C4-2B (cell line): Measurements from ENCODE around the gene TBX4.

ENCODE experiments used
- ZFX ChIP-seq: fragments of 450-650 bp; IDR thresholded peaks from 2 replicates; pipeline ENCODE4 v1.6.1; 2017
- TF ChIP-seq, protein P1 (sequence below): fragments of 450-650 bp; conservative IDR thresholded peaks from 2 replicates; pipeline ENCODE4 v1.5.1; 2017; ENCODE audit warnings: mild to moderate bottlenecking

DNA sequence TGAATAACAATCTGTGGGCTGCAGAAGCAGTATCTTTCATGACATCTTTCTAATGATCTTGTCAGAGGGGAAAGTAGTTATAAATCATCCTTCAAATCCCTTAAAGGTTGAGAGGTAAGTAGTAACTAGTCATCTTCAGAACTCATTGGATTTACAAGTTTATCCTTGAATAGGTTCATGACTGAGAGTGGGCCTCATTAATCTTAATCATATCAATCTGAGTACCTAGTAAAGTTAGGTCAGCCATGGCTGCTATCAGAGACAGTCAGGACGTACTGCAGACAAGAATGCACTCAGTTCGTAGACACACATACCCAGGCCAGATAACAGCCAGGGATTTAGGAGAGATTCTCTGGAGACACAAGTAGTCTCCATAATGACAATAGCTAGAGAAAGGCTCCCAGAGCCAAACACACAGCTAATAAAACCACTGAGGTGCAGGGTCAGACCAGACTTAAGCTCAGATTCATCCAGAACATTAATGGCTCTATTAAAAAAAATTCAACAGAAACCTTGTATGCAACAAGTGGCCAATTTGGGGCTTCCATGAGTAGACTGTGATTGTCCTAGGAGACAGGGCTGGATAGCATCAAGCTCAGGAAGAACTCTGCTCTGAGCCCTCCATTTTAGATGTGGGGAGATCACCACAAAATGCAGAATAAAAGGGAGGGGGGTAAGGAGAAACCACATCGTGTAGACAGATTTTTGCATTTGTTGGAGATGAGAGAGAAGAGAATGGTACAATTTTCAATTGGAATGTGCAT is 65.8 kb downstream of the TBX4 start:
- TF ChIP-seq, protein P1, sequence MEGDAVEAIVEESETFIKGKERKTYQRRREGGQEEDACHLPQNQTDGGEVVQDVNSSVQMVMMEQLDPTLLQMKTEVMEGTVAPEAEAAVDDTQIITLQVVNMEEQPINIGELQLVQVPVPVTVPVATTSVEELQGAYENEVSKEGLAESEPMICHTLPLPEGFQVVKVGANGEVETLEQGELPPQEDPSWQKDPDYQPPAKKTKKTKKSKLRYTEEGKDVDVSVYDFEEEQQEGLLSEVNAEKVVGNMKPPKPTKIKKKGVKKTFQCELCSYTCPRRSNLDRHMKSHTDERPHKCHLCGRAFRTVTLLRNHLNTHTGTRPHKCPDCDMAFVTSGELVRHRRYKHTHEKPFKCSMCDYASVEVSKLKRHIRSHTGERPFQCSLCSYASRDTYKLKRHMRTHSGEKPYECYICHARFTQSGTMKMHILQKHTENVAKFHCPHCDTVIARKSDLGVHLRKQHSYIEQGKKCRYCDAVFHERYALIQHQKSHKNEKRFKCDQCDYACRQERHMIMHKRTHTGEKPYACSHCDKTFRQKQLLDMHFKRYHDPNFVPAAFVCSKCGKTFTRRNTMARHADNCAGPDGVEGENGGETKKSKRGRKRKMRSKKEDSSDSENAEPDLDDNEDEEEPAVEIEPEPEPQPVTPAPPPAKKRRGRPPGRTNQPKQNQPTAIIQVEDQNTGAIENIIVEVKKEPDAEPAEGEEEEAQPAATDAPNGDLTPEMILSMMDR, result no peak
- TF ChIP-seq ZFX, result no peak
